ENCODE measurements around the gene AQP12B.

GRCh38 chr2:240707043-240707756 is 24.5 kb upstream of the AQP12B start:
- no peak for TF ChIP-seq POLR2A (IDR thresholded peaks at IDR 0.05)
- TF ChIP-seq EP300 (IDR thresholded peaks at IDR 0.05), result no peak
- no peak for TF ChIP-seq CTCF (IDR thresholded peaks at IDR 0.05)

All from ovary (tissue), 3 donors.